IPS DF 6.9 (cell line): ENCODE data around the gene POLR1A.

Experiments used
- DNase-seq: peaks from one replicate; pipeline ENCODE4 v3.0.0-alpha.2; 2013; ENCODE audit warnings: low read depth, low spot score
- H3K27ac ChIP-seq: one replicate; pipeline ENCODE4 v1.5.1; 2013; ENCODE audit warnings: low read length, control low read depth
- H3K27me3 ChIP-seq: 2 replicates; pipeline ENCODE4 v1.6.1; 2013; ENCODE audit warnings: mild to moderate bottlenecking, low read length; ENCODE audit not compliant: control insufficient read depth, insufficient read depth
- H3K36me3 ChIP-seq: 2 replicates; pipeline ENCODE4 v1.6.1; 2013; ENCODE audit warnings: low read length; ENCODE audit not compliant: control insufficient read depth, insufficient read depth
- H3K4me1 ChIP-seq: 2 replicates; pipeline ENCODE4 v1.6.1; 2013; ENCODE audit warnings: low read length; ENCODE audit not compliant: control insufficient read depth, insufficient read depth
- H3K4me3 ChIP-seq: 2 replicates; pipeline ENCODE4 v1.5.1; 2013; ENCODE audit warnings: mild to moderate bottlenecking, low read length
- H3K9me3 ChIP-seq: 2 replicates; pipeline ENCODE4 v1.6.1; 2013; ENCODE audit warnings: low read length, inconsistent platforms; ENCODE audit not compliant: control insufficient read depth, insufficient read depth
- WGBS: extraction: QIAGEN DNeasy Blood & Tissue Kit; methylation state at CpG from one replicate; pipeline ENCODE4 v1.1.7; 2013; ENCODE audit warnings: mixed read lengths, missing lambda C conversion rate; ENCODE audit not compliant: insufficient read length, insufficient coverage; 5-methylcytosine and 5-hydroxymethylcytosine counted together

POLR1A gene

DNA sequence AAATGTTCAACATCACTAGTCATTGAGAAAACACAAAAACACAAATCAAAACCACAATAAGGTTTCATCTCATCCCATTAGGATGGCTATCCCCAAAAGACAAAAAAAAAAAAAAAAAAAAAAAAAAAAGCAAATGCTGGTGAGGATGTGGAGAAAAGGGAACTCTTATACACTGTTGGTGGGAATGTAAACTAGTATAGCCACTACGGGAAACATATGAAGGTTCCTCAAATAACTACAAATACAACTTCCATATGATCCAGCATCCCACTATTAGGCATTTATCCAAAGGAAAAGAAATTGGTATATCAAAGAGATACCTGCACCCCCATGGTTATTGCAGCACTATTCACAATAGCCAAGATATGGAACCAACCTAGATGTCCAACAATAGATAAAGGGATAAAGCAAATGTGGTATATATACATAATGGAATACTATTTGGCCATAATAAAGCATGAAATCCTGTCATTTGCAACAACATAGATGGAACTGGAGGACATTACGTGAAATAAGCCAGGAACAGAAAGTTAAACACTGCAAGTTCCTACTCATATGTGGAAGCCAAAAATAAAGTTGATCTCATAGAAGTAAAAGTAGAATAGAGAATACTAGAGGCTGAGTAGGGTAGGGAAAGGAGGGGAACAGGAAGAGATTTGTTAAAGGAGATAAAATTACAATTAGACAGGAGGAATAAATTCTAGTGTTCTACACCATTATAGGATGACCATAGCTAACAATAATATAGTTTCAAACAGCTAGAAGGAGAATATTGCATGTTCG, 8.4 kb downstream of the POLR1A start:
- Histone ChIP-seq H3K4me3 (no peak overlapping the region), H3K27ac (no peak overlapping the region), H3K4me1 (no peaks in the 10 kb centered on the region), H3K27me3 (no peaks in the 10 kb centered on the region), H3K9me3 (no peaks in the 10 kb centered on the region), H3K36me3 (no peaks in the 10 kb centered on the region; the same call in 1 of the 2 replicates)
- no peak for DNase-seq
- WGBS: no CpG with 5 or more reads among the region's 3 CpGs

DNA sequence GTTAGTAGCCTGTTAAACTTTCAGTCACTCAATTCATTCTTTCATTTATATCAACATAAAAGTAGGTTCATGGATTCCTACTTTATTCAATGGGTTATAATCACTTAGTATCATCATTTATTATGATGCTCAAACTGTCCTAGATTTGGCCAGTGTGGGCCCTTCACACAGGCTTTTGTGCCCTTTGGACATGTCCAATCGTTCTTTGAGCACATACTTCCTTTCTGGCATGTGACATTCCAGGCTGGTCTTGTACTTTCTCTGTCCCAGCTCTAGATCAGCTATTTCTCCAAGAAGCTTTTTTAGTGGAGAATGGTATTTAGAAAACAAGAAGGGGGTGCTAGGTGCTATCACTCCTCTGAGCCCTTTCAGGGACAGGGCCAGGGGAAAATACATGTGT, 11.5 kb downstream of the POLR1A start:
- WGBS: no CpG with 5 or more reads among the region's 1 CpG
- H3K4me3 ChIP-seq: no peak overlapping the region
- no peak overlapping the region for H3K27ac ChIP-seq
- H3K36me3 ChIP-seq: no peaks in the 10 kb centered on the region; the same call in 1 of the 2 replicates
- H3K4me1 ChIP-seq: no peaks in the 10 kb centered on the region
- H3K9me3 ChIP-seq: no peaks in the 10 kb centered on the region
- no peaks in the 10 kb centered on the region for H3K27me3 ChIP-seq
- DNase-seq: no peak

- Histone ChIP-seq H3K9me3 (no peaks in the 10 kb centered on the region), H3K4me3 (no peak overlapping the region), H3K27ac (no peak overlapping the region), H3K36me3 (peaks cover 16% of the 10 kb centered on the region; the same call in 1 of the 2 replicates), H3K27me3 (no peaks in the 10 kb centered on the region), H3K4me1 (no peaks in the 10 kb centered on the region)
- WGBS: no CpG with 5 or more reads among the region's 14 CpGs
- no peak for DNase-seq
These were observed 17.5 kb downstream of the POLR1A start for GRCh38 chr2:86087936-86088850.

- Histone ChIP-seq H3K27me3 (no peaks in the 10 kb centered on the region), H3K4me3 (no peak overlapping the region), H3K9me3 (no peaks in the 10 kb centered on the region), H3K4me1 (no peaks in the 10 kb centered on the region), H3K27ac (no peak overlapping the region), H3K36me3 (peaks cover 26% of the 10 kb centered on the region; the same call in 1 of the 2 replicates)
- no peak for DNase-seq
- WGBS: no CpG with 5 or more reads among the region's 5 CpGs
These were observed 22.9 kb downstream of the POLR1A start for GRCh38 chr2:86082756-86083155.

DNA sequence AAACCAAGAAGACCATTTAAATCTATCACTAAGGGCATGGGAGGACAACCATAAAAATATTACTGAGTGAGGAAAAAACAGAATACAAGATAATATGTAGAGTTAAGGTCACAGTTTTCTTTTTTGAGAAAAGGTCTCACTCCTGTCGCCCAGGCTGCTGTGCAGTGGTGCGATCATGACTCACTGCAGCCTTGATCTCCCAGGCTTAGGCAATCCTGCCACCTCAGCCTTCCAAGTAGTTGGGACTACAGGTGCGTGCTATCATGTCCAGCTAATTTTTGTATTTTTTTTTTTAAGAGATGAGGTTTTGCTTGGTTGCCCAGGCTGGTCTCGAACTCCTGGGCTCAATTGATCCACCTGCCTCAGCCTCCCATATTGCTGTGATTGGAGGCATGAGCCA, 24.0 kb downstream of the POLR1A start:
- no peak for DNase-seq
- no peaks in the 10 kb centered on the region for H3K27me3 ChIP-seq
- H3K4me3 ChIP-seq: no peak overlapping the region
- no peak overlapping the region for H3K27ac ChIP-seq
- no peaks in the 10 kb centered on the region for H3K4me1 ChIP-seq
- no peaks in the 10 kb centered on the region for H3K9me3 ChIP-seq
- no CpG with 5 or more reads among the region's 4 CpGs for WGBS
- H3K36me3 ChIP-seq: peaks cover 31% of the 10 kb centered on the region

DNA sequence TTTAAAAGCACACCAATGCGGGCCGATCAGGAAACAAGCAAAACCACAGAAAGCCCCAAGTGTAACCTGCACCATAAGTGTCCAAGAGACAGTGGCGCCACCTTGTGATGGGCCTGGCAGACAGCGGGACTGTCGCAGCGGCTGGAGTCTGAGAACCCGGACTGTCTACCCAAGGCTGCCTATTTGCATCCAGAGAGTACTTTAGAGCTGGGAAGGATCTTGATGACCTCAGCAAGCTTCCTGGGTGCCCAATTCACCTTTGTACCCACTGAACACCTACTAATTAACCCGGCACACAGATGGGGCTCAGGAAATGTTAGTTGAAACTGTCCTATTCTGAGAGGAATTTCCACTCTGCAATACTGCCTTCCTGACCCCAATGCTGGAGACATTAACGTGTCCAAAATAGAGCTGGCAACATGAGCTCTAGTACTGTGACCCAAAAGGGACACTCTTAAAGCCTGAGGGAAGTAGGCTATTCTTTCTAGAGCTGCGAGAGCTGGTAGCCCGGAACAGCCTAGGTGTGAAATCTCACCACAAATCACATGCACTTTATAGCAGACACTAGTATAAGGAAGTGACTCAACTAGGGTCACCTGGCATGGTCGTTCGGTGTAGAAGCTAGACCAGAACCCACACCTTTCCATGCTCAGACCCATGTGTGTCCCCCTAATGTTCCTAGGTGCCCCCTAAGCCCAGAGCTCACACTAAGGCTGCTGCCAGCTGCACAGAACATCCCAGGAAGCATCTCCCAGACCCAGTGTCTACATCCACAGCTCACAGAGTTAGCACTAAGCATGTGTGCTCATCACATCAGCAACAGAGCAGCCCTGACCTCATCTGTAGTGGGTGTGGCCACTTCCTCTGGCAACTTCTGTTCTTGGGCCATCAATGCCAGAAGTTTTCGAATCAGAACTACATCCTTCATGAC, 25.4 kb downstream of the POLR1A start:
- Histone ChIP-seq H3K27ac (no peak overlapping the region), H3K36me3 (peaks cover 30% of the 10 kb centered on the region), H3K4me3 (no peak overlapping the region), H3K4me1 (no peaks in the 10 kb centered on the region), H3K9me3 (no peaks in the 10 kb centered on the region), H3K27me3 (no peaks in the 10 kb centered on the region)
- WGBS: no CpG with 5 or more reads among the region's 14 CpGs
- DNase-seq: peak; percentile 20

DNA sequence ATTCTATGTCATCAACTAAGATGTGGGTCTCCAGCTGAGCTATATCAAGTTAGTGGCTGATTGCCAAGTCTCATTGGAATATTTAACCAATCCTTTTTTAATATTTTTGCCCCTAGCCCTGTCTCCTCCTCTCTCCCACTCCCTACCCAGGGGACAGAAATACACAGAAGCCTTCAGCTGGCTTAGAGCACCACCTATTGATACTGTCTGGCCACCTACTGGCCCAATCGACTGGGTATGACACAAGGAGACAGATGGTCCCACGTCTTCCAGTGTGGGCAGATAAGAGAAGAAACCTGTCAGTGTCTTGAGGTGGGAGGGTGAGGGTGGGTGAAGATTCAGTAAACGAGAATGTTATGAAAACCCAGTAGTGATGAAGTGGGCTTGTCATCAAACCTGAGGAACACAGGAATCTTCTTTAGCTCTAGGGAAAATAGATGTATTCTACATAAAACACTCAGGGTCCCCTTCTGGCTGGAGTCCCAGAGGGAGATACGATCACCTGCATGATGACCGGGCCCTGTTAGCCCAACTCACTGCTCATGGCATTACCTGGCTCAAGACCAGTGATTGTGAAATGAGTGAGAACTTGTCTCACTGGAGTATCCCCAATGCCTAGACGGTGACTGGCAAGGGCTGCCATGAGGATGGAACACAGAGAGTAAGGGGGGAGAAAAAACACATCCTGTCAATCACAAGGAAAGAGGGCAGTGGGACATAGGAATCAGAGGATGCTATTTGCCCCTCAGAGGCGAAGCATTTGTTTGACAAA, 26.7 kb downstream of the POLR1A start:
- H3K36me3 ChIP-seq: peaks cover 40% of the 10 kb centered on the region
- DNase-seq: no peak
- no peak overlapping the region for H3K4me3 ChIP-seq
- no peaks in the 10 kb centered on the region for H3K9me3 ChIP-seq
- H3K27ac ChIP-seq: no peak overlapping the region
- no peaks in the 10 kb centered on the region for H3K27me3 ChIP-seq
- whole genome bisulfite sequencing: no CpG with 5 or more reads among the region's 7 CpGs
- no peaks in the 10 kb centered on the region for H3K4me1 ChIP-seq

GRCh38 chr2:86075886-86076285, 29.8 kb downstream of the POLR1A start:
- DNase-seq: no peak
- Histone ChIP-seq H3K36me3 (peaks cover 49% of the 10 kb centered on the region), H3K4me3 (no peak overlapping the region), H3K27ac (no peak overlapping the region), H3K9me3 (no peaks in the 10 kb centered on the region), H3K4me1 (no peaks in the 10 kb centered on the region), H3K27me3 (no peaks in the 10 kb centered on the region)
- no CpG with 5 or more reads among the region's 5 CpGs for WGBS

- Histone ChIP-seq H3K9me3 (no peaks in the 10 kb centered on the region), H3K4me3 (no peak overlapping the region), H3K4me1 (no peaks in the 10 kb centered on the region), H3K36me3 (peaks cover 46% of the 10 kb centered on the region), H3K27me3 (no peaks in the 10 kb centered on the region), H3K27ac (no peak overlapping the region)
- no peak for DNase-seq
- no CpG with 5 or more reads among the region's 15 CpGs for WGBS
These were observed 30.9 kb downstream of the POLR1A start for GRCh38 chr2:86074811-86075210.
